ENCODE data around the gene DRAM1. TPM values are rescaled to one million over a fixed set of nuclear protein-coding genes. Genes with fewer than 3 reads are reported as not detected.

Gene DRAM1
- total and polyA plus RNA-seq, 2 donors (not counting 1 experiment from before 2014, with no cell fraction given) = 2.1 to 10.2 TPM

DNA sequence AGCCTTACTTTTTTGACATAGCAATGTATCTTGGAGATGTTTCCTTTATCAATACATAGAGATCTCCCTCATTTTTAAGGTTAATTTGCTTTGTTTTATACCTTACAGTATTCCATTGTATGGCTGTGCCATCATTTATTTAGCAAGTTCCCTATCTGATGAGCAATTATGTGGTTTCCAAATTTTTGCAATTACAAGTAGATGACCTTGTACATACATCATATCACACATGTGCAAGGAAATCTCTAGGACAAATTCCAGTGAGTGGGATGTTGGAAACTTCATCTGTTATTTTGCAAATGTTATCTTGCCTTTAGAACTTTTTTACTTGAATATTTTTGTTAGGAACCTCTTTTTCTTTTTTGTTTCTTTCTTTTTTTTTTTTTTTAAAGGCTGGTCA lies 49.7 kb downstream of the DRAM1 start:
- ChIA-PET POLR2A (no interaction called here), CTCF (interaction anchor here (0.7 kb wide), 1 partner anchor 9 kb away, joined by 4 read pairs; no protein-coding TSS in a partner anchor)
- peaks cover 43% of the 10 kb centered on the region for H3K4me1 Mint-ChIP-seq

GRCh38 chr12:101927999-101928398 lies 50.6 kb downstream of the DRAM1 start:
- Histone ChIP-seq H2AFZ (ENCODE audit: insufficient read depth, low read depth, low read length, poor library complexity, severe bottlenecking) (no peak overlapping the region), H3K27ac (ENCODE audit: low read length in 2 of 2) (no peak overlapping the region), H3K9ac (ENCODE audit: low read length) (no peak overlapping the region), H3K4me1 (ENCODE audit: control insufficient read depth in 2 of 2, insufficient read depth in 2 of 2, low read length in 2 of 2) (peaks cover 41 to 42% of the 10 kb centered on the region in 2 donors), H3K36me3 (replicated peaks in 1 of 2; ENCODE audit: control extremely low read depth in 1 of 2, control insufficient read depth in 1 of 2, extremely low read depth in 1 of 2, insufficient read depth in 2 of 2, low read length in 1 of 2) (no peaks in the 10 kb centered on the region), H3K4me2 (replicated peaks; ENCODE audit: low read depth, low read length, poor library complexity, severe bottlenecking) (no peak overlapping the region), H4K20me1 (ENCODE audit: control insufficient read depth, insufficient read depth, low read length, poor library complexity, severe bottlenecking) (no peaks in the 10 kb centered on the region), H3K27me3 (replicated peaks in 1 of 4; ENCODE audit: control extremely low read depth in 1 of 4, control insufficient read depth in 3 of 4, insufficient read depth in 4 of 4, low read length in 3 of 4) (no peaks in the 10 kb centered on the region), H3K79me2 (ENCODE audit: control insufficient read depth, insufficient read depth, low read length) (no peaks in the 10 kb centered on the region), H3K4me3 (ENCODE audit: control extremely low read depth in 1 of 5, extremely low read depth in 1 of 5, insufficient read depth in 1 of 5, low read depth in 2 of 5, low read length in 4 of 5) (no peak overlapping the region), H3K9me3 (ENCODE audit: control extremely low read depth in 1 of 3, control insufficient read depth in 2 of 3, insufficient read depth in 1 of 3, low read length in 2 of 3) (peaks cover 0 to 8% (median 8%) of the 10 kb centered on the region in 3 donors)
- 89% methylated on average over 3 of the region's 4 CpGs for WGBS (ENCODE audit: insufficient coverage)
- H3K4me1 Mint-ChIP-seq = peaks cover 51% of the 10 kb centered on the region
- ATAC-seq (ENCODE audit: low read depth) = no peak
- POLR2A ChIA-PET = no interaction called here
- DNase-seq = no peak
- peaks cover 4% of the 10 kb centered on the region for H3K9me3 Mint-ChIP-seq (ENCODE audit: insufficient read depth)
- no peak overlapping the region for H3K4me3 Mint-ChIP-seq
- TF ChIP-seq EZH2 (IDR thresholded peaks at IDR 0.05; ENCODE audit: borderline replicate concordance, insufficient read depth, low read depth, low read length, poor library complexity, severe bottlenecking) = no peak
- TF ChIP-seq, protein P1, sequence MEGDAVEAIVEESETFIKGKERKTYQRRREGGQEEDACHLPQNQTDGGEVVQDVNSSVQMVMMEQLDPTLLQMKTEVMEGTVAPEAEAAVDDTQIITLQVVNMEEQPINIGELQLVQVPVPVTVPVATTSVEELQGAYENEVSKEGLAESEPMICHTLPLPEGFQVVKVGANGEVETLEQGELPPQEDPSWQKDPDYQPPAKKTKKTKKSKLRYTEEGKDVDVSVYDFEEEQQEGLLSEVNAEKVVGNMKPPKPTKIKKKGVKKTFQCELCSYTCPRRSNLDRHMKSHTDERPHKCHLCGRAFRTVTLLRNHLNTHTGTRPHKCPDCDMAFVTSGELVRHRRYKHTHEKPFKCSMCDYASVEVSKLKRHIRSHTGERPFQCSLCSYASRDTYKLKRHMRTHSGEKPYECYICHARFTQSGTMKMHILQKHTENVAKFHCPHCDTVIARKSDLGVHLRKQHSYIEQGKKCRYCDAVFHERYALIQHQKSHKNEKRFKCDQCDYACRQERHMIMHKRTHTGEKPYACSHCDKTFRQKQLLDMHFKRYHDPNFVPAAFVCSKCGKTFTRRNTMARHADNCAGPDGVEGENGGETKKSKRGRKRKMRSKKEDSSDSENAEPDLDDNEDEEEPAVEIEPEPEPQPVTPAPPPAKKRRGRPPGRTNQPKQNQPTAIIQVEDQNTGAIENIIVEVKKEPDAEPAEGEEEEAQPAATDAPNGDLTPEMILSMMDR (IDR thresholded peaks at IDR 0.05) = no peak
- H3K27ac Mint-ChIP-seq = peak overlapping the region; percentile 15
- no peaks in the 10 kb centered on the region for H3K27me3 Mint-ChIP-seq
- intact Hi-C loops (cut with micrococcal nuclease) = no loop called here
- CTCF ChIA-PET = interaction anchor here (1.5 kb wide), 1 partner anchor 10 kb away, joined by 4 read pairs; no protein-coding TSS in a partner anchor

More for the DNA sequence above, 49.7 kb downstream of the DRAM1 start:
- Histone ChIP-seq H3K79me2 (ENCODE audit: control insufficient read depth, insufficient read depth, low read length) (no peaks in the 10 kb centered on the region), H3K4me3 (ENCODE audit: control extremely low read depth in 1 of 5, extremely low read depth in 1 of 5, insufficient read depth in 1 of 5, low read depth in 2 of 5, low read length in 4 of 5) (no peak overlapping the region), H3K27ac (ENCODE audit: low read length in 2 of 2) (no peak overlapping the region), H3K36me3 (replicated peaks in 1 of 2; ENCODE audit: control extremely low read depth in 1 of 2, control insufficient read depth in 1 of 2, extremely low read depth in 1 of 2, insufficient read depth in 2 of 2, low read length in 1 of 2) (no peaks in the 10 kb centered on the region), H3K4me2 (replicated peaks; ENCODE audit: low read depth, low read length, poor library complexity, severe bottlenecking) (no peak overlapping the region), H3K9ac (ENCODE audit: low read length) (no peak overlapping the region), H3K27me3 (replicated peaks in 1 of 4; ENCODE audit: control extremely low read depth in 1 of 4, control insufficient read depth in 3 of 4, insufficient read depth in 4 of 4, low read length in 3 of 4) (no peaks in the 10 kb centered on the region), H3K9me3 (ENCODE audit: control extremely low read depth in 1 of 3, control insufficient read depth in 2 of 3, insufficient read depth in 1 of 3, low read length in 2 of 3) (peaks cover 0 to 8% (median 8%) of the 10 kb centered on the region in 3 donors), H2AFZ (ENCODE audit: insufficient read depth, low read depth, low read length, poor library complexity, severe bottlenecking) (no peak overlapping the region), H3K4me1 (ENCODE audit: control insufficient read depth in 2 of 2, insufficient read depth in 2 of 2, low read length in 2 of 2) (peaks cover 31 to 32% of the 10 kb centered on the region in 2 donors), H4K20me1 (ENCODE audit: control insufficient read depth, insufficient read depth, low read length, poor library complexity, severe bottlenecking) (no peaks in the 10 kb centered on the region)
- Mint-ChIP-seq H3K4me3 (no peak overlapping the region), H3K27me3 (no peaks in the 10 kb centered on the region), H3K9me3 (ENCODE audit: insufficient read depth) (peaks cover 4% of the 10 kb centered on the region), H3K27ac (no peak overlapping the region)
- no peak for DNase-seq
- no peak for ATAC-seq (ENCODE audit: low read depth)
- TF ChIP-seq, protein P1 (IDR thresholded peaks at IDR 0.05) = no peak
- no peak for TF ChIP-seq EZH2 (IDR thresholded peaks at IDR 0.05; ENCODE audit: borderline replicate concordance, insufficient read depth, low read depth, low read length, poor library complexity, severe bottlenecking)
- intact Hi-C loops (cut with micrococcal nuclease) = no loop called here

Measured in B cell (primary cell).